ENCODE results near the gene GSTM3.

GSTM3 gene

GRCh38 chr1:109740615-109741373 lies at the start of gene GSTM3:
TSS of gene GSTM3 (minus strand) at chr1:109741038. CDS start at chr1:109740287, 751 bp downstream.
- no peak for DNase-seq (ENCODE audit: low read depth)

DNA sequence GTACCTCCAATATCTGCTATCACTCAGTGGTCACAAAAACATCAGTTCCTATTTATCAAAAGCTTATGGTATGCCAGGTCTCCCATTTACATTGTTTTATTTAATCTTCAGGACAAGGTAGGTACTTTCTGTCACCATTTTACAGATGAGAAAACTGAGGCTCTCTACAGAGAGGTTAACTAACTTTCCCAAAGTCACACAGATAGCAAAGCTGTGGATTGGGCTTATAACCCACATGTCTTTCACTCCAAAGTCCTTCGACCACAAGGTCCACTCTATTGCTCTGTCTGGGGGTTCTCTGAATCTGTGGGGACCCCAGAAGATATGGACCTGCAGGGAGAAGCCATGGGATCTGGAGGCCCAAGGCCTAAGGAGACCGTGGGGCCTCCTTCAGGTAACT lies 49.5 kb upstream of the GSTM3 start:
- no peak for DNase-seq (ENCODE audit: low read depth)

GRCh38 chr1:109789551-109790180 lies 48.8 kb upstream of the GSTM3 start:
- DNase-seq (ENCODE audit: low read depth): no peak

DNA sequence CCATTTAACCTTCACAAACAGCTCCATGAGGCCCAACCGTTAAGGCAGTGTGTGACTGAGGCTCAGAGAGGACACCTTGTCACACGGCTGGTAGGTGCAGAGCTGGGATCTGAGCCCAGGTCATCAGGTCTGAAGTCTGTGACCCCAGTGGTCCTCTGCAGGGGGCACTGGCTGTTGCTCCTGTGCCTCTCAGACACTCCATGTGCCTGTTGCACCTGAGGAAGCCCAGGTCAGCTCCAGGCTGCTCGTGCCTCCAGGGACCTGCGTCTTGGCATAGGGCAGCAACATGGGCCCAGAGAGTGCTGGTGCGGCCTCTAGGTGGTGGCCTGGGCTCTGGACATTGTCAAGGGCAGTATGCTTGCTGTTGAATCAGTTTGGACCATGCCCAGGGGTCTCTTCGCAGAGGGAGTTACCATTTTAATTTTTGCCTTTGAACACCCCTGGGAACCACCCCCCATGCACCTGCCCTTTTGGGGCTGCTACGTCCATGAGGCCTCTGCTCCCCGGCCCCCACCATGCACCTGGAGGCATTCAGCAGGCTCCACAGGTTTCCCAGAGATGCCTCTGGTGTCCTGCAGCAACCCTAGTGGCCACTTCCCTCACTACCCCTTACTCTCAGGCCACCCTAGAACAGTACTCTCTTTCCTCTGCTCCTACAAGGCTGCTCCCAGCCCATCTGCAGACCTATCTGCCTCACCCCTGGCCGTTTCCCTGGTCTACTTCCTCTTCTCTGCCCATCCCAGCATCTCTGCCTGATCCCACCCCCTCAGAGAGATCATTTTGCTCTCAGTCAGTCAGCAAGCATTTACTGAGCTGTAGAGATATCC lies 48.1 kb upstream of the GSTM3 start:
- DNase-seq (ENCODE audit: low read depth): no peak

DNA sequence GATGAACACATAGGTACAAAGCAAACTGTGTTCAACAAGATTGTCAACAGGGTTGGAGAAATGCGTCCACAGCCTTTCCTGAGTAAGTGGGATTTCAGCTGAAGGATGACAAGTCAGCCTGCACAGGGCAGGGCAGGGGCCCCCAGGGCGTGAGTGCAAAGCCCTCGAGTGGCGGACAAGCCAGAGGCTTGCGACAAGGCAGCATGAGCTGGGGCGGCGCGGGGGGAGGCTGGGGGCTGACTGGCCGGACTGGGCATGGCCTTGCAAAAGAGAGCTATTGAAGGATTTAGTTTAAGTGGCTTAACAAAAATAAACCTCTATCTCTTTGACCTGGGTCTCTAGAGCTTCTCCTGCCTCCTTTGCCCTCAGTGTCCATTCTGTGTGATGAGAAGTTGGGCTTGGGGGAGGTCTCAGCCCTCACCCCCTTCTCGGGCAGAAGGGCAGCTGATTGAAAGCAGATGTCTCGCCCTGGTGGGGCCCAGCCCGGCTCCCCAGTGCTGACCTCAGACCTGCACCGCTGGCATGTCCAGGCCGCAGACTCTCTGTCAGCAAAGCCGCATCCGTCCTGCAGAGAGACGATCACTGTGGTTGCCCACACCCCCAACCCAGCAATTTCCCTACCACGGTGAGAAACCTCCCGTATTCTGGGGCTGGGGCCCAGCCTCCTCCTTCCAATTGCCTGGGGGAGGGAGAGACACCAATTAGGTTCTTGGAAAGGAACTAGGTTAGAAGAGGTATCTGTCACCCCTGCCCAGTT lies 47.2 kb upstream of the GSTM3 start:
- no peak for DNase-seq (ENCODE audit: low read depth)

DNA sequence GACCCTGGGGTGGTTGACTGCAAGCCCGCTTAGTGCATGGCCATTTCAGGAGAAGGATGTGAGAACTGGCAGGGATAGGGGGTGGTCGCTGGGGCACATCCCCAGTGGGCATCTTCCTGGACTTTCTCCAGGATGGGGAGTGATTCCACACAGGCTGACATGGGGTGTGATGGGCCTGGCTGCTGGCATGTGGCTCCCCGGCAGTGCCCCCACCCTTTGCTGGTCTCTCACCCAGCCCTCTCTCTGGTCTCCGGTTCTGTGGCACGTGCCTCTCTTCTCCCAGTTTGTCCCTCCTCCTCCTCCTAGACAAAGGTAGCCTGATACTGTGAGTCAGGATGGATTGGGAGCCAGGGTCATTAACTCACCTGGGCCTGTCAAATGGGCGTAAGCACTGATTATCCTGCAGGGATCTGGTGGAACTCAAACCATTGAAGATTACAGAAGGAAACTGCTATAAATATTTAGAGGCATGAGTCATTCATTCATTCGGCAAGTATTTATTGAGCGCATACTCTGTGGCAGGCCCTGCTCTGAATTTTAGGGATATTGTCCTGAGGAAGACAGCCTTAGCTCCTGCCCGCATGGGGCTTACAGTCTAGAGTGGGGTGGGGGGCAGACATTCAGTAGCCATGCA lies 46.5 kb upstream of the GSTM3 start:
- DNase-seq (ENCODE audit: low read depth): no peak

DNA sequence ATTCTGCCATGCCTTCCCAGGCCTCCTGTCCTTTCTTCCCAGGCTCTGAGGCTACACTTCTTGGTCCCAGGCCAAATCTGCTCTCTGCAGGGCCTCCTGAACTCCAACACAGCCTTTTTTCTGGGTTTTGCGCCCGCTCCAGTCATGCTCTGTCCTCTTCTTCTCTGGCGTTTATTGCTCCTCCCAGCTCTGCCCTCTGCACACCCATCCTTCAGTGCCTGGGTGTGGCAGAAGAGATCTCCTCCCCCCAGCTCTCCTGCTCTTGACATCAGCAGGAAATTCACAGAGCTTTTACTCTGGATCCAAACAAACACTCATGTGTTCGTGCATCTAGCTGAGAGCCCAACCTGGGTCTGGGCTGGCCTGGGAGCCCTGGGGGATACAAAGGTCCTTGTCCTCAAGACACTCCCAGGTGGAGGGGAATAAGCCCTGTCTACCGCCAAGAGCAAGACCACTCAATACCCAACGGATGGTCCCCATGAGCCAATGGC lies 45.7 kb upstream of the GSTM3 start:
- DNase-seq (ENCODE audit: low read depth): no peak

GRCh38 chr1:109786112-109786480 lies 45.3 kb upstream of the GSTM3 start:
- no peak for DNase-seq (ENCODE audit: low read depth)

DNA sequence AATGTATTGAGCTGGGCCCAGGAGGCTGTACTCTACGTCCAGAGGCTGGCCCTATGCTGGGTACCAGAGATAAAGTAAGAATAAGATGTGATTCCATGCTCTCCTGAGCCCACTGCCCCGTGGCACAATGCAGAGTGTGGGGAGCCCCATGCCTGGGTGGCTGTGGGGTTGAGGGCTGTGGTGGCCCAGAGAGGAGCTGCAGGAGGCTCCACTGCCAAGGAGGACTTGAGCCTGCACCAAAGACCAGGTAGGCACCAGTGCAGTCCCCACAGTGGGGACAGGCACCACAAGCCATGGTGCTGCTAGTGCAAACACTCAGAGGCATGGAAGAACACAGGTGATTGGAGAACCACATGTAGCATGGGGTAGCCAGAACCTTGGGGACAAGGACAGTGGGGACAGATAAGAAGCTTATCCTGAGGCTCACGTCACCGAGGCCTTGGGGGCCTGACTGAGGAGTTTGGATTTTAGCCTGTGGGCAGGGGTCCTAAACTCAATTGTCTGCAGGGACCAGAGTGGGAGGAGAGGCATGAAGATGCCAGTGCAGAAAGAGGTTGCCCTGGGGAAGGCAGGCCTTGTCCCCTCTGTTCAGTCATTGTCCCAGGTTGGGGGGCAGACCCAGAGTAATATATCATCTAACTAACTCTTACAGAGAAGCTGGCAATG lies 44.7 kb upstream of the GSTM3 start:
- no peak for DNase-seq (ENCODE audit: low read depth)

DNA sequence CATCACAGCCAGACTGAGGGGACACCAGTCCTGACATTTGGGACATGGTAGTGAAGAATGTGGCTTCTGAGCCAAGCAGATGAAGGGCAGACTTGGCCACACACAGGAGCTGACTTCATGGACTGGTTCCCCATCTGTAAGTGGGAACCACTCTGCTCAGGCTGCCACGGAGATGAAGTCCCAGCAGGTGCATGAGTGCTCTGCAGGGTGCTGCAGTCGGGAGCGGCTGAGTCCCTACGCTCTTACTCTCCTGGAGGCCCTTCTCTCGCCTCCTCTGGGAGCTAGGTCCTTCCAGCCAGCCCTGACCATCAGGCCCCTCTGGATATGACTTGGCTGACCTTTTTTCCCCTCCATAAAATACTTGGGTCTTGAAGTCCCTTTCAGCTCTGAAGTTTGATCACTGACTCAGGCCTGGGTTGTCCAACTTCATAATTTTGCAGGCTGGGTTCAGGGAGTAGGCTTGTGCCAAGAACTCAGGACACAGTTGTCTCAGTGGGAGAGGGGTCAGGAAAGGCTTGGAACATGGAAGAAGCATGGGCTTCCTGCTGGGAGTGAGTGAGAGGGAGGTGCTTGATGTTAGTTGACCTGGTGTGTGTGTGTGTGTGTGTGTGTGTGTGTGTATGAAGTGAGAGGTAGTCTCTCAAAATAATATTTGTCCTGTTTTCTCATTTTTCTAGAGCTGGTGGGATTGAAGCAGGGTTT lies 43.9 kb upstream of the GSTM3 start:
- no peak for DNase-seq (ENCODE audit: low read depth)

GRCh38 chr1:109783436-109783835 lies 42.6 kb upstream of the GSTM3 start:
- DNase-seq (ENCODE audit: low read depth): no peak

- no peak for DNase-seq (ENCODE audit: low read depth)
These were observed 42.1 kb upstream of the GSTM3 start for GRCh38 chr1:109782927-109783326.

DNA sequence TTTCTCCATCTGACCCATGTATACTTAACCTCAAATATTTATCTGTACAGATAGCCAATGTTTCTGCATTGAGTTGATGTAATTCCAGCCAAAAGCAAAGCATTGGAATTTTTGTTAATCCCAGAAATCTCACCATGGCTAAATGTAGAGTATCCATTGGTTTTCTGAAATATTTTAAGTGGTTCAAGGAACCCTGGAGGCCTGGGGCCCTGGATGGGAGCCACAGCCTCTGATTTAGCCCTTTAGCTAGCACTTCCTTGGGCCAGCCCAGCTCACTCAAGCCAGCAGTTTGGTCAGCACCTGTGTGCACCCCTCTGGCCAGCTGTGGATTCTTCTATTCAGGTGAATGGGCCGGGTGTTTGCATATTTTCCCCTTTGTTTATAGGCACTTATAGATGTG lies 41.7 kb upstream of the GSTM3 start:
- no peak for DNase-seq (ENCODE audit: low read depth)

DNA sequence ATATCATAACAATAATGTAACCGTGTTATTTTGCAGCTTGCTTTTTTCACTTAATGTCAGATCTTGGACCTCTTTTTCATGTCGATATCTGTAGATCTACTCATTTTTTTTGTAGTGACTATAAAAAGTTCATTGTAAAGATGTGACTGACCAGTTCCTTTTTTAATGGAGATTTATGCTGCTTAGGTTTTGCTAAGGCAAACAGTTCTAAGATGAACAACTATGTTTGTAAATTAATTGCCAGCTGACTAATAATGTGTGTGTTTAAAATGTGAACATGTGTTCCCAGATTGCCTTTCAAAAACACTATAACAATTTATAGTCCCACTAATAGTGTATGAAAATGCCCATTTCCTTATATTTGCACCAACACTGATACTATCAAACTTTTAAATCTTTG lies 41.0 kb upstream of the GSTM3 start:
- no peak for DNase-seq (ENCODE audit: low read depth)

DNA sequence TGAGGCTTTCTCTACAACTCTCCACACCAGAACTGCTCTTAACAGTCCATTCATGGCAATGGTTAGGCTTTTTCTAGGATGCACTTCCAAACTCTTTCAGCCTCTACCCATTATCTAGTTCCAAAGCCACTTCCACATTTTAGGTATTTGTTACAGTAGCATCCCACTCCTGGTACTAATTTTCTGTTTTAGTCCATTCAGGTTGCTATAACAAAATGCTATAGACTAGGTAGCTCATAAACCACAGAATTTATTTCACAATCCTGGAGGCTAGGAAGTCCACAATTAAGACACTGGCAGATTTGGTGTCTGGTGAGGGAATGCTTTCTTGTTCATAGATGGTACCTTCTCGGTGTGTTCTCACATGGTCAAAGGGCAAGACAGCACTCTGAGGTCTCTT lies 40.1 kb upstream of the GSTM3 start:
- DNase-seq (ENCODE audit: low read depth): no peak

DNA sequence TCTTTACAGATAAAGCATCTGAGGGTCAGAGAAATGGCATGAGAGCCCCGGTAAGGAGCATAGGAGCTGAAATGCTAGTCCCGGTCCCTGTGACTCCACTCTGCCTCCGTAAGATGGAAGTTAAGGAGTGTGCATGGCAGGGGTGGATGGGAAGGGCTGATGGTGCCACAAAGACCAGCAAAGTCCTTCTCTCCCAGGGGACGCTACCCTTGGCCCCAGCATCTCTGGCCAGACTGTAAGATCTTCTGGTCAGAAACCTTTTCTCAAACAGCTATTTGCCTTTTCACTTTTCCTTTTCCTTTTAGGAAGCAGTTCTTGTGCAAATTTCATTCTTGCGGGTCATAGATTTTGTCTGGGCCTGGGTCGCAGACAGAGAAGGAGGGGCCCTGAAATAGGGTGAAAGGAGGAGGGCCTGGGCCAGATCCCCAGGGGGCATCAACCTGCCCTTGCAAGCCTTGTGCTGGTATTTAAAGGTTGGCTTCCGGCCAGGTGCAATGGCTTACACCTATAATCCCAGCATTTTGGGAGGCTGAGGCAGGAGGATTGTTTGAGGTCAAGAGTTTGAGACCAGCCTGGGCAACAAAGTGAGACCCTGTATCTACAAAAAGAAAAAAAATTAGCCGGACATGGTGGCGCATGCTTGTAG lies 37.3 kb upstream of the GSTM3 start:
- DNase-seq (ENCODE audit: low read depth): no peak

- no peak for DNase-seq (ENCODE audit: low read depth)
These were observed 36.6 kb upstream of the GSTM3 start for GRCh38 chr1:109777436-109777835.

GRCh38 chr1:109776911-109777310 lies 36.1 kb upstream of the GSTM3 start:
- DNase-seq (ENCODE audit: low read depth): peak; percentile 52

DNA sequence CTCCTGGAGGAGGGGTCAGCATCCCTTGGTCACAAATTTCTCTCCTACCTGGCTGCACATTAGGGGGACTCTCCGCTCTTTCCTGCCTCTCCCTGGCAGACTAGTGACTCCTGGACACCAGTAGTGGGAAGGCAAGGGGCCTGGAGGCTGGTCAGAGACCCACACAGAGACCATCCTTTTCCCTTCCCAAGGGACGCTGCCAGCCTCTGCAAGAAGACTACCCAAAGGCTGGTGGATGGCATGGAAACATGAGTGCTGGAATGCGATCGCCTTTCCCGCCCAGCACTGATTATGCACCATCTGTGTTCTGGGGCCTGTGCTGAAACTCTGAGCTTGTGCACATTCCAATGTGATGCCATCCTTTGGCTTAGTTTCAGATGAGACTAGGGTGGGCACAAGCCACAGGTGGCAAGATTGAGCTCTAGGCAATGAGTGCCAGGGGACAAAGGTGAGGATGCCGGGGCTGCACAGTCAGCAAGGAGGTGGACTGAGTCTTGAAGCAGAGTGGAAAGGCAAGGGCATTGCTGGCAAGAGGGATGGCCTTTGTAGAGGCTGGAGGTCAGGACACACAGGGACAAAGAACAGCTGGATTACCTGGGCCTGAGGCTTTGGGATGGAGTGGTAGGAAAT lies 35.5 kb upstream of the GSTM3 start:
- DNase-seq (ENCODE audit: low read depth): no peak
